OCI-LY7 (cell line): ENCODE measurements around the gene DDX10. TPM values are rescaled to one million over a fixed set of nuclear protein-coding genes. Genes with fewer than 3 reads are reported as not detected.

Experiments used
- BruUV-seq: library from RNA; stranded (reverse); fragments of 400-500 nt; replicated peaks from 2 replicates; lab custom pipeline; 2021; lab: Mats Ljungman, UMichigan
- CTCF ChIA-PET: fragments of 300-600 bp; sonication (Branson Sonifier 250); formaldehyde crosslinking; loops from one replicate; lab custom pipeline; 2022; ENCODE audit warnings: antibody characterized with exemption; ENCODE audit not compliant: unreplicated experiment; lab: Charles Lee
- POLR2A ChIA-PET: fragments of 300-600 bp; sonication (Branson Sonifier 250); formaldehyde crosslinking; loops from one replicate; lab custom pipeline; 2022; ENCODE audit warnings: antibody characterized with exemption; lab: Charles Lee
- DNase-seq: peaks from one replicate; pipeline ENCODE4 v3.0.0-alpha.2; 2015; ENCODE audit warnings: low spot score
- H2AFZ ChIP-seq: fragments of 200-600 bp; sonication (generic), shearing (Covaris generic); 2 replicates; pipeline ENCODE4 v1.6.1; 2014; ENCODE audit warnings: mild to moderate bottlenecking, antibody characterized with exemption, low read length, moderate library complexity
- H3K27ac ChIP-seq: fragments of 200-600 bp; sonication (generic); 2 replicates; pipeline ENCODE4 v1.5.1; 2014; ENCODE audit warnings: mixed run types, low read depth, mild to moderate bottlenecking, moderate library complexity, low read length, inconsistent platforms; ENCODE audit not compliant: poor library complexity, severe bottlenecking
- H3K36me3 ChIP-seq: fragments of 200-600 bp; sonication (generic); 2 replicates; pipeline ENCODE4 v1.6.1; 2014; ENCODE audit warnings: mild to moderate bottlenecking, antibody characterized with exemption, low read length, moderate library complexity, mixed read lengths; ENCODE audit not compliant: insufficient read depth
- H3K4me1 ChIP-seq: fragments of 200-600 bp; sonication (generic); 2 replicates; pipeline ENCODE4 v1.5.1; 2014; ENCODE audit warnings: mild to moderate bottlenecking, low read length; ENCODE audit not compliant: insufficient read depth, poor library complexity, severe bottlenecking
- H3K4me2 ChIP-seq: fragments of 200-600 bp; sonication (generic); 2 replicates; pipeline ENCODE4 v1.6.1; 2014; ENCODE audit warnings: mild to moderate bottlenecking, low read length
- H3K4me3 ChIP-seq: fragments of 200-600 bp; sonication (generic); 2 replicates; pipeline ENCODE4 v1.5.1; 2014; ENCODE audit warnings: mild to moderate bottlenecking, low read depth, low read length; ENCODE audit not compliant: poor library complexity, severe bottlenecking
- H3K79me2 ChIP-seq: fragments of 200-600 bp; sonication (generic); 2 replicates; pipeline ENCODE4 v1.6.1; 2016; ENCODE audit warnings: low read depth, mild to moderate bottlenecking, low read length, moderate library complexity, mixed read lengths; ENCODE audit not compliant: insufficient read depth
- H3K9me2 ChIP-seq: fragments of 200-600 bp; sonication (generic); 2 replicates; pipeline ENCODE4 v1.6.1; 2016; ENCODE audit warnings: mild to moderate bottlenecking, low read length, mixed read lengths; ENCODE audit not compliant: insufficient read depth
- H3K9me3 ChIP-seq: fragments of 200-600 bp; sonication (generic); 2 replicates; pipeline ENCODE4 v1.6.1; 2014; ENCODE audit warnings: mild to moderate bottlenecking, mixed run types, low read length, mixed read lengths
- H4K20me1 ChIP-seq: fragments of 200-600 bp; sonication (generic); 2 replicates; pipeline ENCODE4 v1.6.1; 2014; ENCODE audit warnings: mild to moderate bottlenecking, antibody characterized with exemption, low read length, moderate library complexity, mixed read lengths; ENCODE audit not compliant: insufficient read depth
- CTCF ChIP-seq: fragments of 200-600 bp; sonication (generic); conservative IDR thresholded peaks from 2 replicates; pipeline ENCODE4 v1.5.1; 2014; ENCODE audit warnings: mild to moderate bottlenecking, antibody characterized with exemption, low read length, moderate library complexity, mixed read lengths
- EZH2phosphoT487 ChIP-seq: fragments of 200-600 bp; sonication (generic); IDR thresholded peaks from 2 replicates; pipeline ENCODE4 v1.6.1; 2018; ENCODE audit warnings: low read depth, borderline replicate concordance, mild to moderate bottlenecking, mixed run types, antibody characterized with exemption, low read length, moderate library complexity, mixed read lengths
- intact Hi-C: fragments of 100-400 bp; cut with micrococcal nuclease; formaldehyde crosslinking; loops from one replicate; pipeline ENCODE4 v1.10.0; 2022; ENCODE audit not compliant: unreplicated experiment
- total RNA-seq, 2 experiments: library from RNA; depleted of rRNA in 1 of 2; stranded (reverse); fragments of >200 nt in 1 of 2; shearing (Covaris generic) in 1 of 2; gene quantifications; 2 replicates each; pipeline ENCODE4 v1.2.3, GENCODE V29; 2014 to 2022

DDX10 gene
- total RNA-seq, 2 experiments from 2014 or later, result 46.5 to 48.7 TPM

GRCh38 chr11:108708173-108708572, 43.3 kb downstream of the DDX10 start:
- Histone ChIP-seq H3K9me3 (peaks cover 20% of the 10 kb centered on the region), H3K27ac (no peak overlapping the region), H3K9me2 (no peaks in the 10 kb centered on the region), H3K4me1 (no peaks in the 10 kb centered on the region), H3K4me2 (no peak overlapping the region), H2AFZ (no peak overlapping the region), H3K36me3 (peaks cover 93% of the 10 kb centered on the region), H3K4me3 (no peak overlapping the region), H3K79me2 (peaks cover 8% of the 10 kb centered on the region; the same call in 1 of the 2 replicates), H4K20me1 (no peaks in the 10 kb centered on the region)
- CTCF ChIA-PET, result no interaction called here
- intact Hi-C loops, result no loop called here
- POLR2A ChIA-PET, result interaction anchor here (0.6 to 1.2 kb wide), 4 partner anchors 31 to 165 kb away, joined by 3 read pairs; no protein-coding TSS in a partner anchor
- DNase-seq, result no peak
- BruUV-seq, result no TSS peak
- TF ChIP-seq EZH2phosphoT487 (no peak), CTCF (no peak)

GRCh38 chr11:108709741-108710140, 44.9 kb downstream of the DDX10 start:
- H3K4me3 ChIP-seq, result no peak overlapping the region
- H3K79me2 ChIP-seq, result peaks cover 8% of the 10 kb centered on the region; the same call in 1 of the 2 replicates
- no peaks in the 10 kb centered on the region for H3K4me1 ChIP-seq
- H3K4me2 ChIP-seq, result no peak overlapping the region
- no peak for TF ChIP-seq CTCF
- no peak for TF ChIP-seq EZH2phosphoT487
- BruUV-seq, result no TSS peak
- H3K27ac ChIP-seq, result no peak overlapping the region
- no peaks in the 10 kb centered on the region for H3K9me2 ChIP-seq
- peaks cover 98% of the 10 kb centered on the region for H3K36me3 ChIP-seq
- no peaks in the 10 kb centered on the region for H4K20me1 ChIP-seq
- H3K9me3 ChIP-seq, result peaks cover 20% of the 10 kb centered on the region
- POLR2A ChIA-PET, result interaction anchor here (0.6 to 0.7 kb wide), 2 partner anchors 50 to 180 kb away, joined by 3 read pairs; no protein-coding TSS in a partner anchor
- CTCF ChIA-PET, result no interaction called here
- intact Hi-C loops, result no loop called here
- DNase-seq, result no peak
- no peak overlapping the region for H2AFZ ChIP-seq

GRCh38 chr11:108713076-108713790, 48.4 kb downstream of the DDX10 start:
- no peaks in the 10 kb centered on the region for H4K20me1 ChIP-seq
- H3K9me2 ChIP-seq, result no peaks in the 10 kb centered on the region
- no peak for DNase-seq
- ChIA-PET CTCF (no interaction called here), POLR2A (interaction anchor here (1.1 kb wide), 1 partner anchor 11 kb away, joined by 7 read pairs; no protein-coding TSS in a partner anchor)
- H2AFZ ChIP-seq, result no peak overlapping the region
- peaks cover 9% of the 10 kb centered on the region; the same call in 1 of the 2 replicates for H3K9me3 ChIP-seq
- no peaks in the 10 kb centered on the region for H3K4me1 ChIP-seq
- TF ChIP-seq CTCF (no peak), EZH2phosphoT487 (no peak)
- H3K4me2 ChIP-seq, result no peak overlapping the region
- intact Hi-C loops, result no loop called here
- peaks cover 97% of the 10 kb centered on the region for H3K36me3 ChIP-seq
- no peak overlapping the region for H3K4me3 ChIP-seq
- no TSS peak for BruUV-seq
- H3K27ac ChIP-seq, result no peak overlapping the region
- peaks cover 8% of the 10 kb centered on the region; the same call in 1 of the 2 replicates for H3K79me2 ChIP-seq
